ENCODE results near the gene RUBCNL.
A peak's percentile ranks its signal among the peaks of the same experiment; 100 is the strongest.

Gene RUBCNL

GRCh38 chr13:46343279-46343994 lies 43.6 kb downstream of the RUBCNL start:
- H3K4me3 ChIP-seq (ENCODE audit: control insufficient read depth, low read depth, low read length) = no peak overlapping the region
- TF ChIP-seq, protein P1, sequence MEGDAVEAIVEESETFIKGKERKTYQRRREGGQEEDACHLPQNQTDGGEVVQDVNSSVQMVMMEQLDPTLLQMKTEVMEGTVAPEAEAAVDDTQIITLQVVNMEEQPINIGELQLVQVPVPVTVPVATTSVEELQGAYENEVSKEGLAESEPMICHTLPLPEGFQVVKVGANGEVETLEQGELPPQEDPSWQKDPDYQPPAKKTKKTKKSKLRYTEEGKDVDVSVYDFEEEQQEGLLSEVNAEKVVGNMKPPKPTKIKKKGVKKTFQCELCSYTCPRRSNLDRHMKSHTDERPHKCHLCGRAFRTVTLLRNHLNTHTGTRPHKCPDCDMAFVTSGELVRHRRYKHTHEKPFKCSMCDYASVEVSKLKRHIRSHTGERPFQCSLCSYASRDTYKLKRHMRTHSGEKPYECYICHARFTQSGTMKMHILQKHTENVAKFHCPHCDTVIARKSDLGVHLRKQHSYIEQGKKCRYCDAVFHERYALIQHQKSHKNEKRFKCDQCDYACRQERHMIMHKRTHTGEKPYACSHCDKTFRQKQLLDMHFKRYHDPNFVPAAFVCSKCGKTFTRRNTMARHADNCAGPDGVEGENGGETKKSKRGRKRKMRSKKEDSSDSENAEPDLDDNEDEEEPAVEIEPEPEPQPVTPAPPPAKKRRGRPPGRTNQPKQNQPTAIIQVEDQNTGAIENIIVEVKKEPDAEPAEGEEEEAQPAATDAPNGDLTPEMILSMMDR (conservative IDR thresholded peaks at IDR 0.05; ENCODE audit: control insufficient read depth, insufficient read depth, low read depth, low read length) = no peak
- no peak for DNase-seq (ENCODE audit: low read depth)

GRCh38 chr13:46342538-46342937 lies 44.5 kb downstream of the RUBCNL start:
- TF ChIP-seq, protein P1 (conservative IDR thresholded peaks at IDR 0.05; ENCODE audit: control insufficient read depth, insufficient read depth, low read depth, low read length) = no peak
- no peak overlapping the region for H3K4me3 ChIP-seq (ENCODE audit: control insufficient read depth, low read depth, low read length)
- no peak for DNase-seq (ENCODE audit: low read depth)

GRCh38 chr13:46341112-46341711 lies 45.8 kb downstream of the RUBCNL start:
- no peak overlapping the region for H3K4me3 ChIP-seq (ENCODE audit: control insufficient read depth, low read depth, low read length)
- peak; percentile 94 for DNase-seq (ENCODE audit: low read depth)
- TF ChIP-seq, protein P1 (conservative IDR thresholded peaks at IDR 0.05; ENCODE audit: control insufficient read depth, insufficient read depth, low read depth, low read length) = no peak

DNA sequence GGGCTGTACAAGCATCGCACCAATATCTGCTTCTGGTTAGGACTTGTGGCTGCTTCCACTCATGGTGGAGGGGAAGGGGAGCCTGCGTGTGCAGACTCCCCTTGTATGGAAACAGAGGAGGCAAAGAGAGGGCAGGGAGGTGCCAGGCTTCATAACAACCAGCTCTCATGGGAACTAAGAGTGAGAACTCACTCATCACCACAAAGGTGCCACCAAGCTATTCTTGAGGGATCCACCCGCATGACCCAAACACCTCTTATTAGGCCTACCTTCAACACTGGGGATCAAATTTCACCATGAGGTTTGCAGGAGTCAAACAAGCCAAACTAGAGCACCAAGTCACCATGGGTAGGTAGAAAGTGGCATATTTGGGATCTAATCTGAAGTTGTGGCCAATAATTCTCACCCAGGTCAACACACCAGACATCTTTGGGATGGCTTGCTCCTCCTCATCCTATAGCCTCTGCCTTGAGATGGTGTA lies 46.4 kb downstream of the RUBCNL start:
- TF ChIP-seq, protein P1 (conservative IDR thresholded peaks at IDR 0.05; ENCODE audit: control insufficient read depth, insufficient read depth, low read depth, low read length) = no peak
- DNase-seq (ENCODE audit: low read depth) = no peak
- H3K4me3 ChIP-seq (ENCODE audit: control insufficient read depth, low read depth, low read length) = no peak overlapping the region

DNA sequence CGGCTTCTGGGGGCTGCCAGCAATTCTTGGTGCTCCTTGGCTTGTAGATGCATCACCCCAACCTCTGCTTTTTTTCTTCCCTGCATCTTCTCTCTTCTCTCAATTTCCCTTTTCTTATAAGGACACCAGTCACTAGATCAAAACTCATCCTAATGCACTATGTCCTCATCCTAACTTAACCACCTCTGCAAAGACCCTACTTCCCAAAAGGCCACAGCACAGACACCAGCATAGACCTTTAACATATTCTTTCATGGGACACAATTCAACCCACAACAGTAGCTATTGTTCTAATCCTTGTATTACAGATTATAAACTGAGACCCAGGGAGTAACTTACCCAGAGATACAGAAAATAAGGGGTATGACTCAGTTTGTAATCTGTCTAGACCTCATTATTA lies 47.0 kb downstream of the RUBCNL start:
- DNase-seq (ENCODE audit: low read depth) = no peak
- TF ChIP-seq, protein P1 (conservative IDR thresholded peaks at IDR 0.05; ENCODE audit: control insufficient read depth, insufficient read depth, low read depth, low read length) = no peak
- no peak overlapping the region for H3K4me3 ChIP-seq (ENCODE audit: control insufficient read depth, low read depth, low read length)

- peak; percentile 88 for DNase-seq (ENCODE audit: low read depth)
- no peak overlapping the region for H3K4me3 ChIP-seq (ENCODE audit: control insufficient read depth, low read depth, low read length)
- TF ChIP-seq, protein P1 (conservative IDR thresholded peaks at IDR 0.05; ENCODE audit: control insufficient read depth, insufficient read depth, low read depth, low read length) = no peak
Measured at GRCh38 chr13:46339035-46339666, 47.9 kb downstream of the RUBCNL start.
